Measurements from ENCODE around the gene MYO1E. TPM values are rescaled to one million over a fixed set of nuclear protein-coding genes. Genes with fewer than 3 reads are reported as not detected.
"Not testable (repeated sequence)": the region's sequence is repeated elsewhere in the genome, so short reads cannot be mapped to it uniquely, and the experiment has no call there.

Gene MYO1E
- total RNA-seq, 2 experiments from 2014 or later: 51.9 to 57.5 TPM

DNA sequence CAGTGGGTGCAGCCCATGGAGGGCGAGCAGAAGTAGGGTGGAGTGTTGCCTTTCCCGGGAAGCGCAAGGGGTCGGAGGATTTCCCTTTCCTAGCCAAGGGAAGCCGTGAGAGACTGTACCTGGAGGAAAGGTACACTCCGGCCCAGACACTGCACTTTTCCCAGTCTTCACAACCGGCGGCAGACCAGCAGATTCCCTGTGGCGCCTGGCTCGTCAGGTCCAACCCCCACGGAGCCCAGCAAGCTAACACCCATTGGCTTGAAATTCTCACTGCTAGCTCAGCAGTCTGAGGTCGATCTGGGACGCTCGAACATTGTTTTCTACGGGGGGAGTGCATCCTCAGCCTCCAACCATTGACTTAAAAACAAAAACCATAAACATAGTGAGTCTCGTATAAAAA, 241.2 kb downstream of the MYO1E start:
- ChIA-PET POLR2A (no interaction called here), CTCF (no interaction called here)

DNA sequence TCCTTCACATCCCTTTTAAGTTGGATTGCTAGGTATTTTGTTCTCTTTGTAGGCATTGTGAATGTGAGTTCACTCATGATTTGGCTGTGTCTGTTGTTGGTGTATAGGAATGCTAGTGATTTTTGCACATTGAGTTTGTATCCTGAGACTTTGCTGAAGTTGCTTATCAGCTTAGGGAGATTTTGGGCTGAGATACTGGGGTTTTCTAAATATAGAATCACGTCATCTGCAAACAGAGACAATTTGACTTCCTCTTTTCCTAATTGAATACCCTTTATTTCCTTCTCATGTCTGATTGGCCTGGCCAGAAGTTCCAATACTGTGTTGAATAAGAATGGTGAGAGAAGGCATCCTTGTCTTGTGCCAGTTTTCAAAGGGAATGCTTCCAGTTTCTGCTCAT, 245.4 kb downstream of the MYO1E start:
- CTCF ChIA-PET: interaction anchor here (0.6 to 1.3 kb wide), 2 partner anchors 10 to 23 kb away, joined by 3 to 5 read pairs; no protein-coding TSS in a partner anchor
- POLR2A ChIA-PET: not testable (repeated sequence)

DNA sequence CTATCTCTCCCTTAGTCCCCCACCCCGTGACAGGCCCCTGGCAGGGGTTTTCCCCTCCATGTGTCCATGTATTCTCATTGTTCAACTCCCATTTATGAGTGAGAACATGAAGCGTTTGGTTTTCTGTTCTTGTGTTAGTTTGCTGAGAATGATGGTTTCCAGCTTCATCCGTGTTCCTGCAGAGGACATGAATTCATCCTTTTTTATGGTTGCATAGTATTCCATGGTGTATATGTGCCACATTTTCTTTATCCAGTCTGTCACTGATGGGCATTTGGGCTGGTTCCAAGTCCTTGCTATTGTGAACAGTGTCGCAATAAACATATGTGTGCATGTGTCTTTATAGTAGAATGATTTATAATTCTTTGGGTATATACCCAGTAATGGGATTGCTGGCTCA, 247.0 kb downstream of the MYO1E start:
- CTCF ChIA-PET, POLR2A ChIA-PET: not testable (repeated sequence)

DNA sequence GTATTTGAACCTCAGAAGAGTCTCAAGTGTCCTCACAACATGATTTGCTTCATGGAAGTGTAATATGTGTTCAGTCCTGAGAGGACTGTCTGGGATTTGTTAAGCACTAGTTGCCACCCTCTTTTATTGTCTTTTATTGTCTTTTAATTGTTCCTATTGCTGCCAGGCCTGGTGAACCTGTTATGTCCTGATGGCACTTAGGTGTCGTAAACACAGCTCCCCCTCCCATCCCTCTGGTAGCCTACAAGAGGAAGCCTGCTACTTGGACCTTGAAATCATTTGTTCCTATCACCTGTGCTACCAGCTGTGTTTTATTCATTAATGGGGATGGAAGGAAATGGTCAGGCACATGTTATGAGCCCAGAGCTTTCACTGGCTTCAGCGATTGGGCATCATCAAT, 248.4 kb downstream of the MYO1E start:
- POLR2A ChIA-PET: no interaction called here
- CTCF ChIA-PET: no interaction called here

DNA sequence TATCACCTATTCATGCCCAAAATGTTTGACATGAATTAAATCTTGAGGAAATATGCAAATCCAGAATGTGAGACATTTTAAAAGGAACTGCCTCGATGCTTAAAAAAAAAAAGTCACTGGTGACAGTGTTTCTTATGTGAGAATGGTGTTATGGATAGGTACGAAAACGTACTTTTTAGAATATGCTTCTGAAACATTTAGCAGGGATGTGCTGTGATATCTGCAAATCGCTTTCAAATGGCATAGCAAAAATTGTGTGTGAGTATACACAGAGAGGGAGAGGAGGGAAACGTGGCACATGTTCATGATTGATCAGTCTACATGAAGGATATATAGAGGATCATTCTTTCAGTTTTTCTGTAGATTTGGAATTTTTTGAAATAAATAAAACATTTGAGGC, 251.7 kb downstream of the MYO1E start:
- POLR2A ChIA-PET: no interaction called here
- CTCF ChIA-PET: no interaction called here

DNA sequence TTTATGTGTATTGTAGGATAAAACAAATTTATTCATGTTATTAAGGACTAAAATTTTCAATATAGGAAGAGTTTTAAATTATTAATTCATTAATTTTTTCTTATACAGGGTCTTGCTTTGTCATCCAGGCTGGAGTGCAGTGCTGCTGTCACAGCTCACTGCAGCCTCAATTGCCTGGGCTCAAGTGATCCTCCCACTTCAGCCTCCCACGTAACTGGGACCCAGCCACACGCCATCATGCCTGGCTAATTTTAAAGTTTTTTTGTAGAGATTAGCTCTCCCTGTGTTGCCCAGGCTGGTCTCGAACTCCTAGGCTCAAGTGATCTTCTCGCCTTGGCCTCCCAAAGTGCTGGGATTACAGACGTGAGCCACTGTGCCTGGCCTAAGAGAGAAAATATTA, 253.0 kb downstream of the MYO1E start:
- CTCF ChIA-PET: no interaction called here

DNA sequence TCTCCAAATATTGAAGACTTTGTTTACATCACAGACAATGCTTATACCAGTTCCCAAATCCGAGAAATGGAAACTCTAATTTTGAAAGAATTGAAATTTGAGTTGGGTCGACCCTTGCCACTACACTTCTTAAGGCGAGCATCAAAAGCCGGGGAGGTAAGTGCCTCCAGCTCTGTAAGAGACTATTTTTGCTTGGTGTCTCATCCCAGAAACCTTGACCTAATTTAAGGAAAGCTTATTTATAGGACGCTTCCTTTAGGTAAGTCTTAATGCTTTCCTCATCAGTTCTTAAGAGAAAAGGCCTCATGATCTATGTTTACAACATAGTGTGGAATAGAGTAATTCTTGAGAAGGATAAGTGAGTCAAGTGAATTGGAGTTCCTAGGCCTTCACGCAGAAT, 255.9 kb downstream of the MYO1E start:
- ChIA-PET POLR2A (no interaction called here), CTCF (no interaction called here)

More for the DNA sequence above, 253.0 kb downstream of the MYO1E start:
- POLR2A ChIA-PET: no interaction called here

DNA sequence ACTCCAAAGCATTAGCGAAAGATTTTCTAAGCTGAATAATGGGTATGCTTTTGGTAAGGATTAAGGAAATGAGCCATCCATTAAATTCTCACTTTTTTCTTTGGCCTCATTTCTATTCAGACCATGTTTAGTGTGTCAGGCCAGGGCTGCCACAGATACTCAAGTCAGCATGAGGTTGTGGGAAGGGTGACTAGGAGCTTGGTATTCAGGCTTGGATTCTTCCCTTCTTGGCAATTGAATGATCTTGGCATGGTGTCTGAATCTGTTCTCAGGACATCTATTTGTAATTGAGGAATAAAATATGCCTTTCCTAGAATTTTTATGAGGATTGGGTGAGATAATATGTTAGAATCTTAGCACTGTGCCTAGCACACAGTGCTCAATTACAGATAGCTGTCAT, 256.5 kb downstream of the MYO1E start:
- ChIA-PET POLR2A (no interaction called here), CTCF (no interaction called here)

DNA sequence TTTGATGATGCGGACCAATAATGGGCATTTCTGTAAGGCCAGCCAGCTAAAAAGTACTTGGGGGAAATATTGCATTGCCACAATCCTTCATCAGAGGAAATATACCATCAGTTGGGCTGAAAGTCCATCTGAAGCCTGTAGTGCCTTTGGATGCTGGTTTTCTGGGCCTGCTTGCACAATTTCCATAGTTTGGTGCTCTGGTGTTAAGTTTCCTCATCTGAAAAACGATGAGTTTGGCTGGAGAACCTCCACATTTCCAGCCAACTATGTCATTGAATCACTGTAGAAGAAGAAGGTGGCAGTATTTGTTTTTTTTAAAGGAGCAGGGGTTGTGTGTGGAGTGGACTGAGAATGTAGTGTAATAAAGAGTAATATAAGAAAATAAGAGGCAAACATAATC, 257.6 kb downstream of the MYO1E start:
- ChIA-PET POLR2A (no interaction called here), CTCF (no interaction called here)

DNA sequence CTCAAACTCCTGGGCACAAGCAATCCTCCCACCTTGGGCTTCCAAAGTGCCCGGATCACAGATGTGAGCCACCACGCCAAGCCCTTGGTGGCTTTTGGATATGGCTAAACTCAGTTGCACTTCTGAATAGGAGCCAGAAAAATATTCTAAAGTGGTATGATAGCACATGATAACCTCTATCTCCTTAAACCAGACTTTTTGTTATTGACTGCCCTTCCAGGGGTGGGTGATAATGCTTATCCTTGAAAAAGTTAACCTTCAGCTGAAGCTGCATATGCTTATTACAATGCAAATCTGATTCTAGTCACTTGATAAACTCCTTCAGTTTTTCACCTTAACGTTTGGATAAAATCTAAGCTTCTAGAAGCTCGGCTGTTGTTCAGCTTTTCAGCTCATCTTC, 261.4 kb downstream of the MYO1E start:
- ChIA-PET CTCF (interaction anchor here (0.6 kb wide), 1 partner anchor 51 kb away, joined by 3 read pairs; no protein-coding TSS in a partner anchor), POLR2A (interaction anchor here (0.6 kb wide), 1 partner anchor 39 kb away, joined by 3 read pairs; no protein-coding TSS in a partner anchor)

DNA sequence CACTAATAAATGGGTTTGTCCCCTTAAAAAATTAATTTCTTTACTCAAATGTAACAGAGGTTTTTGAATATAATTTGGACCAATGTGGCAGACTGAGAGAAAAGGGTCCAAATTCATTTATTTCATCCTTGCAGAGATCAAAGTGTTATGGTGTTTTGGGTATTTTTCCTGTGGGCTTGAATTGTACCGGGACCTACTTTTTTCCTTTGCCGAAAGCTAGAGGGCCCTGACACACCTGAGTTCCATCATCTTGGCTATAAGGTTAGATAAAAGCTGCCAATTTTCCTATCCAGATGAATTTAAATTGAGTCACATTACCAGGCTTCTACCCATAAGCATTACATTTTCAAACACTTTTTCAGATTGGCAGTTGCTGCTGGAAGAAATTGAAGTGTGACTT, 266.8 kb downstream of the MYO1E start:
- ChIA-PET POLR2A (no interaction called here), CTCF (no interaction called here)

DNA sequence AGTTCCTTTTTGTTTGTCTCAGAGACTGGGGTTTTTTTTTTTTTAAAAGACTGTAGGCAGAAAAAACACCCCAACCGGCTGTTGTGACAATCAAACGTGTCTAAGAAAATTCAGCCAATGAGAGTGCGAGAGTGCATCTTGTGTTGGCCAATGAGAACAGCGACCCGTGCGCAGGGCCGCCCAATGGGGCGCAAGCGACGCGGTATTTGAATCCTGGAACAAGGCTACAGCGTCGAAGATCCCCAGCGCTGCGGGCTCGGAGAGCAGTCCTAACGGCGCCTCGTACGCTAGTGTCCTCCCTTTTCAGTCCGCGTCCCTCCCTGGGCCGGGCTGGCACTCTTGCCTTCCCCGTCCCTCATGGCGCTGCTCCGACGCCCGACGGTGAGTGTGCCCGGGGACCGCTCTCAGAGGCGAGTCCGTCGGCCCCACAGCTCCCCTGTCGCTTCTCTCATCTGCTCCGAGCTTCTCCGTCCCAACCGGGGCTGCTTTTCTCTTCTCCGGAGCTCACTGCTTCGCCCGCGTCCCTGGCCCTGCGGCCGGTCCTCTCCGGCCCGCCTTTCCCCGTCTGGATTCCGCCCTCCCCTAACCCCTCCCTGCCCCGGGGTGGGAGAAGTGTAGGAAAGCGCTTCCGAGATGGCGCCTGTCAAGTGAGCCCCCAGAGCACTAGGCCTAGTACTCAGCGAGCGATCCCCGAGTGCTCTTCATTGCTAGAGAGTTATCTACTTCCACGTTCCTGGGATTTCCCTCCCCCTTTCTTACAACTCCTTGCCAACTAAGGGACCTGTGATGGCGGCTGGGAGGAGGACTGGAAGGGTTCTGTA, 267.5 kb downstream of the MYO1E start, which contains the start of gene CCNB2:
TSS of gene CCNB2 (plus strand) at position 235 of the 821 bp plus-strand sequence. CDS start at position 358, 123 bp downstream.
- ChIA-PET CTCF (no interaction called here), POLR2A (no interaction called here)

DNA sequence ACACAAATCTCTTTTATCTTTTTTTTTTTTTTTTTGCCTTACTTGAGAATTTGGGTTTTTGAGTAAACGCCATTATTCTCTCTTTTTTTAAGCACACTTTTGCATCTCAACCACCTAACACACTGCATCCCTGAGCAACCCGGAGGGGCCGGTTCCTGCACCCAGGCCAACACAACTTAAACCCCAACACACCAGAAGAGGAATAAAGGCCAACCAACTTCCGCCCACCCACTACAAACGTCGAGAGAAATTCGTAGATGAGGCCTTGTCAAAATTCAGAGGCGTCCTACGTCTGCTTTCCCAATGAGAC, 268.1 kb downstream of the MYO1E start:
- ChIA-PET CTCF (interaction anchor here (0.7 kb wide), 1 partner anchor 23 kb away, joined by 3 read pairs; no protein-coding TSS in a partner anchor), POLR2A (no interaction called here)

DNA sequence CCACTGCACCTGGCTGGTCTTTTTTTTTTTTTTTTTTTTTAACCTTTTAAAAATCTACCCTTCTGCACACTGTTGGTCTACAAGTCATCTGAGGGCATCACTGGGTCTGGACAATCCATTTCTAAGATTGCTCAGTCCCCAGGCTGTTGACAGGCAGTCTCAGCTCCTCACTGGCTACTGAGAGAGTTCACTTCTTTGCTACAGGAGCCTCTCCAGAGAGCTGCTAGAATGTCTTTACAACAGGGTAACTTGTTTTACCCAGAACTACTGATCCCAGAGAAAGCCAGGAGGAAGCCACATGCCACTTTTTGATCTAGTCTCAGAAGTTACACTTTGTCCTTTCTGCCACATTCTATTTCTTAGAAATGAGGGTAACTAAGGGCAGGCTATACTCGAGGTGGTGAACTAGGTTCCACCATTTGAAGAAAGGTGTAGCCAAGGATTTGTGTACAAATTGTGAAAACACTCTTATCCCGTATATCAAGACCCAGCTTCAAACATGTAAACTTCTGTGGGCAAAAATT, 273.4 kb downstream of the MYO1E start:
- ChIA-PET CTCF (no interaction called here), POLR2A (interaction anchor here (0.7 kb wide), 1 partner anchor 105 kb away, joined by 9 read pairs; no protein-coding TSS in a partner anchor)

DNA sequence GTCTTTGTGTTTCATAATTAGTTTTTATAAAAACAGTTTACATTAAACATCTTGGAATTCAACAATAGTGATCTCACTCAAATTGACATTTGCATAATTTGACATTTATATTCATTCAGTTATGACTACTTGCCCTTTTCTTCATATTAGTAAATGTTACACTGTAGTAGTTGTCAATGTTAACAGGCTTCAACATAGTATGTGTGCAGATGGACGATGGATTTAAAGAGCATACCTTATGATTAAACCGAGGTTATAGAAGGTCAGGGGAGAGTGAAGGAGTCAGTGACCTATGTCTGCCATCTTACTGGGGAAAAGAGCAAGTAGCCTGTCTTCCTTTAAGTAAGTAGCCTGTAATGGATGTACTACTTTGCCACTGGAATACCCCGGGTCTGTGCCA, 276.2 kb downstream of the MYO1E start:
- ChIA-PET CTCF (no interaction called here), POLR2A (no interaction called here)

DNA sequence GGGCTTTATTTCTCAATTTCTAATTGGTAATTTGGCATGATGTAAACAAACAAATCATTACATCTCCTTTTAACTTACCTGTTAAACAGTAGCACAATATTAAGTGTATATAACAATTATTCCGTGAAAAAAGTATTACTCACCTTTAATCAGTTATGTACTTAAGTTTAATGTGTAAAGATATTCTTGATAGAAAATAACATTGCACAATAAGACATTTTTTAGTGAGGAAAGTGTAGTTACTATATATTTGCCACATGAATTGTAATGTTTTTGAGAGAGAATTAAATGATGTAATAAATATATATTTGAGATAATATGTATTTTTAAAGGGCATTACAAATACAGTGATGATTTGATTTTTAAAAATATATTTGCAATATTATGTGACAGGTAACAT, 278.6 kb downstream of the MYO1E start:
- ChIA-PET CTCF (no interaction called here), POLR2A (no interaction called here)

DNA sequence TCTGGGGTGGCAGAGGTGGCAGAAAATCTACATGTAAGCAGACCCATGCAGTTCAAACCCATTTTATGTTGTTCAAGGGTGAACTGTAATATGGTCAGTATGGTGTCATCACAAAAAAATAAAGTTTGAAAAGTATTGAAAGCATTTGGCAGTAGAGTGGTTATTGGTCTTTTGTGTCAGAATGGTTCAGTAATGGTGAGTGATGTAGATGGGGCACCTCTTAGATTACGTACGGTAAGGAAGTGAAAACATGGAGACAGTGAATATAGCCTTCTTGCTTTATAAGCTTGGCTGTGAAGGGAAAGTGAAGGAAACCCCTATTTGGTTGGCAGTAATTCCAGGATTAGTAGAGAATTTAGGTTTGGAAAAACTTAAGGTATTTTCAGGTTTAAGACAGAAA, 284.9 kb downstream of the MYO1E start:
- CTCF ChIA-PET: no interaction called here
- POLR2A ChIA-PET: no interaction called here

Other genes with a start within 250 kb of the MYO1E start
- gene LDHAL6B, start 166.0 kb downstream of the MYO1E start, total RNA-seq: not detected
- gene FAM81A, start 65.3 kb upstream of the MYO1E start, total RNA-seq: 1 to 10 TPM; 1.9 to 2.2 TPM
- not detected for gene GCNT3, start 238.9 kb upstream of the MYO1E start, total RNA-seq

Data from activated CD8-positive, alpha-beta memory T cell treated with anti-CD3 and anti-CD28 coated beads for 36 hours (primary cell).